ENCODE results near the gene DECR2. TPM values are rescaled to one million over a fixed set of nuclear protein-coding genes. Genes with fewer than 3 reads are reported as not detected.

Gene DECR2
- total and polyA plus RNA-seq, 9 of the 15 experiments (the other 6 are each of a cell fraction or from before 2014, with no cell fraction given) = 1.0 to 31.9 (median 10.3) TPM

DNA sequence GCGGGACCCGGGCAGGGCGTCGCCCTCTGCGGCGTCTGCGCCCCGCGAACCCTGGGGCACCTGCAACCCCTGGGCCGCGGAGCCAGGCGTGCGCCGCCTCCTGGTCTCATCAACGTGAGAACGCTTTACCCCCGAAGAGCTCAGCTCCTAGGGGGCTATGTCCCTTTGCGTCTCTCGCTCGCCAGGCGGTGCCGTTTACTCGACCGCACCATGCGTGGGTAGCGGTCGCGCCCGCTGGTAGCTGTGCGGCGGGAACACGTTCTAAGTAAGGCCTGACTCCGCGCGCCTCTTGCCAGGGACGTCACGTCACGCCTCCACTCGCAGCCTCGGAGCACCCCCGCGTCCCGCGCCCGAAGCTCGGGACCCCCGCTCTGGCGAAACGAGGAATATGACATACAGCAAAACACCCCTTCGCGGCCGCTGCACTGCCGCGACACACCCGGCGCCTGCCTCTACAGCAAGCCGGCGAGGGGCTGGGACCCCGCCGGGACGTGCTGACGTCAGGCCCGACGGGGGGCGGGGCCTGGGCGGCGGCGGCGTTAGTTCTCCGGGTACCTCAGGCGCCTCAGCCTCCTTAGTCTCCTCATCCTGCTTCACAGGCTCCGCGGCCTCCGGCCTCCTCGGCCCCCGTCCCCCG is 23.5 kb downstream of the DECR2 start, which contains the start of gene RAB11FIP3 (continued):
- TF ChIP-seq CBX3 (IDR thresholded peaks at IDR 0.05; ENCODE audit: borderline replicate concordance in 1 of 2, low read length in 2 of 2) (peak in 1 of 2 experiments; percentile 61; a peak in 1 of 3 replicates), GATAD2A (IDR thresholded peaks at IDR 0.05) (peak; percentile 79; the same call in 1 of the 2 replicates), ZNF780A (CRISPR knock-in tag; IDR thresholded peaks at IDR 0.05) (no peak), ZBTB12 (CRISPR knock-in tag; IDR thresholded peaks at IDR 0.05) (peak; percentile 64), FOXP4 (CRISPR knock-in tag; IDR thresholded peaks at IDR 0.05; ENCODE audit: borderline replicate concordance) (0 out of 2 replicates have a peak, but pooled peaks have one; percentile 52), ZFX (CRISPR knock-in tag; IDR thresholded peaks at IDR 0.05) (peak; percentile 94), SIN3B (IDR thresholded peaks at IDR 0.05; ENCODE audit: low read depth) (no peak)
- TF ChIP-seq, protein P1, sequence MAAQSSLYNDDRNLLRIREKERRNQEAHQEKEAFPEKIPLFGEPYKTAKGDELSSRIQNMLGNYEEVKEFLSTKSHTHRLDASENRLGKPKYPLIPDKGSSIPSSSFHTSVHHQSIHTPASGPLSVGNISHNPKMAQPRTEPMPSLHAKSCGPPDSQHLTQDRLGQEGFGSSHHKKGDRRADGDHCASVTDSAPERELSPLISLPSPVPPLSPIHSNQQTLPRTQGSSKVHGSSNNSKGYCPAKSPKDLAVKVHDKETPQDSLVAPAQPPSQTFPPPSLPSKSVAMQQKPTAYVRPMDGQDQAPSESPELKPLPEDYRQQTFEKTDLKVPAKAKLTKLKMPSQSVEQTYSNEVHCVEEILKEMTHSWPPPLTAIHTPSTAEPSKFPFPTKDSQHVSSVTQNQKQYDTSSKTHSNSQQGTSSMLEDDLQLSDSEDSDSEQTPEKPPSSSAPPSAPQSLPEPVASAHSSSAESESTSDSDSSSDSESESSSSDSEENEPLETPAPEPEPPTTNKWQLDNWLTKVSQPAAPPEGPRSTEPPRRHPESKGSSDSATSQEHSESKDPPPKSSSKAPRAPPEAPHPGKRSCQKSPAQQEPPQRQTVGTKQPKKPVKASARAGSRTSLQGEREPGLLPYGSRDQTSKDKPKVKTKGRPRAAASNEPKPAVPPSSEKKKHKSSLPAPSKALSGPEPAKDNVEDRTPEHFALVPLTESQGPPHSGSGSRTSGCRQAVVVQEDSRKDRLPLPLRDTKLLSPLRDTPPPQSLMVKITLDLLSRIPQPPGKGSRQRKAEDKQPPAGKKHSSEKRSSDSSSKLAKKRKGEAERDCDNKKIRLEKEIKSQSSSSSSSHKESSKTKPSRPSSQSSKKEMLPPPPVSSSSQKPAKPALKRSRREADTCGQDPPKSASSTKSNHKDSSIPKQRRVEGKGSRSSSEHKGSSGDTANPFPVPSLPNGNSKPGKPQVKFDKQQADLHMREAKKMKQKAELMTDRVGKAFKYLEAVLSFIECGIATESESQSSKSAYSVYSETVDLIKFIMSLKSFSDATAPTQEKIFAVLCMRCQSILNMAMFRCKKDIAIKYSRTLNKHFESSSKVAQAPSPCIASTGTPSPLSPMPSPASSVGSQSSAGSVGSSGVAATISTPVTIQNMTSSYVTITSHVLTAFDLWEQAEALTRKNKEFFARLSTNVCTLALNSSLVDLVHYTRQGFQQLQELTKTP (IDR thresholded peaks at IDR 0.05; ENCODE audit: low read depth in 1 of 2, partially characterized antibody in 2 of 2) = no peak
- TF ChIP-seq, protein P2, sequence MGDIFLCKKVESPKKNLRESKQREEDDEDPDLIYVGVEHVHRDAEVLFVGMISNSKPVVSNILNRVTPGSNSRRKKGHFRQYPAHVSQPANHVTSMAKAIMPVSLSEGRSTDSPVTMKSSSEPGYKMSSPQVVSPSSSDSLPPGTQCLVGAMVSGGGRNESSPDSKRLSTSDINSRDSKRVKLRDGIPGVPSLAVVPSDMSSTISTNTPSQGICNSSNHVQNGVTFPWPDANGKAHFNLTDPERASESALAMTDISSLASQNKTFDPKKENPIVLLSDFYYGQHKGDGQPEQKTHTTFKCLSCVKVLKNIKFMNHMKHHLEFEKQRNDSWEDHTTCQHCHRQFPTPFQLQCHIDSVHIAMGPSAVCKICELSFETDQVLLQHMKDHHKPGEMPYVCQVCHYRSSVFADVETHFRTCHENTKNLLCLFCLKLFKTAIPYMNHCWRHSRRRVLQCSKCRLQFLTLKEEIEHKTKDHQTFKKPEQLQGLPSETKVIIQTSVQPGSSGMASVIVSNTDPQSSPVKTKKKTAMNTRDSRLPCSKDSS (IDR thresholded peaks at IDR 0.05; ENCODE audit: low read depth, partially characterized antibody) = no peak
- TF ChIP-seq, protein P3, sequence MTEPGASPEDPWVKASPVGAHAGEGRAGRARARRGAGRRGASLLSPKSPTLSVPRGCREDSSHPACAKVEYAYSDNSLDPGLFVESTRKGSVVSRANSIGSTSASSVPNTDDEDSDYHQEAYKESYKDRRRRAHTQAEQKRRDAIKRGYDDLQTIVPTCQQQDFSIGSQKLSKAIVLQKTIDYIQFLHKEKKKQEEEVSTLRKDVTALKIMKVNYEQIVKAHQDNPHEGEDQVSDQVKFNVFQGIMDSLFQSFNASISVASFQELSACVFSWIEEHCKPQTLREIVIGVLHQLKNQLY (CRISPR knock-in tag; conservative IDR thresholded peaks at IDR 0.05) = no peak

All from K562 (cell line).